ENCODE data around the gene PRPF38A.

Gene PRPF38A

GRCh38 chr1:52461821-52462220, 57.4 kb downstream of the PRPF38A start:
- no peak for DNase-seq (ENCODE audit: low read depth)

- DNase-seq (ENCODE audit: low read depth) = no peak
These were observed 59.5 kb downstream of the PRPF38A start for GRCh38 chr1:52463891-52464290.

- no peak for DNase-seq (ENCODE audit: low read depth)
These were observed 64.7 kb downstream of the PRPF38A start for GRCh38 chr1:52469108-52469507.
